SJSA1 (cell line): ENCODE measurements around the gene HSPH1. TPM values are rescaled to one million over a fixed set of nuclear protein-coding genes. Genes with fewer than 3 reads are reported as not detected.

Experiments
- DNase-seq, 2 experiments: peaks; one replicate each; pipeline ENCODE4 v3.0.0-alpha.2; 2015 to 2020; ENCODE audit warnings: low spot score in 2 of 2, low read depth in 1 of 2
- H3K27ac ChIP-seq: fragments of 250-450 bp; sonication (Bioruptor Pico); 2 replicates; pipeline ENCODE4 v1.5.1; 2020; ENCODE audit warnings: mild to moderate bottlenecking, moderate library complexity
- H3K27me3 ChIP-seq: fragments of 250-450 bp; sonication (Bioruptor Pico); replicated peaks from 2 replicates; pipeline ENCODE4 v1.5.1; 2020; ENCODE audit warnings: mild to moderate bottlenecking, moderate library complexity
- H3K36me3 ChIP-seq: fragments of 250-450 bp; sonication (Bioruptor Pico); 2 replicates; pipeline ENCODE4 v1.5.1; 2020; ENCODE audit warnings: mild to moderate bottlenecking
- H3K4me1 ChIP-seq: fragments of 250-450 bp; sonication (Bioruptor Pico); replicated peaks from 2 replicates; pipeline ENCODE4 v1.6.1; 2021; ENCODE audit warnings: mild to moderate bottlenecking
- H3K4me3 ChIP-seq: fragments of 250-450 bp; sonication (Bioruptor Pico); 2 replicates; pipeline ENCODE4 v1.5.1; 2020; ENCODE audit warnings: mild to moderate bottlenecking
- H3K9me3 ChIP-seq: fragments of 250-450 bp; sonication (Bioruptor Pico); replicated peaks from 2 replicates; pipeline ENCODE4 v1.5.1; 2020; ENCODE audit warnings: mild to moderate bottlenecking
- total RNA-seq: library from RNA; depleted of rRNA; stranded (reverse); fragments of >200 nt; shearing (Covaris generic); gene quantifications from 2 replicates; pipeline ENCODE4 v1.2.3, GENCODE V29; 2014

HSPH1 gene
- total RNA-seq, 1 experiment from 2014 or later: 90.3 TPM

DNA sequence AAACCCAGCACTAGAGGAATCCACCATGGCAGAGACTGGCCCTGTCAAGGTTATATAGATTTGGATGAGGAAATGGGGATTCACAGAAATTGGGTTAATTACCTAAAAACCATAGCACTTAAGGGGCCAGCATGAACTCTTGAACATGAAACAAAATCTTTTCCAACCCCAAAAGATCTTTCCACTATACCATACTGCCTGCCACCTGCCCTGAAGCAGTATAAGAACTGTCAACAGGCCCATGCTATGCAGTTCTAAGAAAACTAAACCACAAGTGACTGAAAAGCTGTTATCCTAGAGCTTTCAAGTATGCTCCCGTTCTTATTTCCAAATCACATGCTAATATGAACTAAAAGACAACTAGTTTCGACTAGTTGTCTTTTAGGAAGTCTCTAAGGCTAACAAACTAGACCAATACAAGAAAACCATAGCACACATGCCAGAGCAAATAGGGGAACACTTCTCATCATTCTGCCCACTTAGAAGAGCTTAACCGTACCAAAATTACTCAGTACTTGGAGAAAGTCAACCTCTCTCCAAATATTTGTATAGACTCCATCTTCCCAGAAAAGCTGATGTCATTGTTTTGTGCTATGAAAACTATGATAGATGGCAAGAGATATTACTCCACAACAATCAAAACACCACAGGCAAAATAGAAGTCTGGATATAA, 27.5 kb downstream of the HSPH1 start:
- H3K9me3 ChIP-seq: no peaks in the 10 kb centered on the region
- no peak overlapping the region for H3K27ac ChIP-seq
- DNase-seq: no peak
- no peaks in the 10 kb centered on the region for H3K27me3 ChIP-seq
- H3K4me1 ChIP-seq: no peaks in the 10 kb centered on the region
- H3K4me3 ChIP-seq: no peak overlapping the region
- peaks cover 38% of the 10 kb centered on the region for H3K36me3 ChIP-seq

DNA sequence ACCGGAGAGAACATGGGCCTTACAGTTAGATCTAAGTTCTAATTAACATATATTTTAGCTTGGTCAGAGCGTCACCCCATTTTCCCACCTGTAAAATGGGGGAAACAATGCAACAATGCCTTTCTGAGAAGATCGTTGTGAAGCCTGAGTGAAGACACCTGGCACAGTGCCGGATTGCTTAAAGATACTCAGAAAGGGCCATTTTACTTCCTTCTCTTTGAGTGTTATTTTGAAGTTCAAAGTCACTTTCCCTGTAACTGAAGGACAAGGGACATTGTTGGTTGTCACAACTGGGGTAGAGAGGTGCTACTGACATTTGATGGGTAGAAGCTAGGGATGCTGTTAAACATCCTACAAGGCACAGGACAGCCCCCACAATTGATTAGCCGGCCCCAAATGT, 28.1 kb downstream of the HSPH1 start:
- peaks cover 32% of the 10 kb centered on the region for H3K36me3 ChIP-seq
- DNase-seq: no peak
- no peaks in the 10 kb centered on the region for H3K4me1 ChIP-seq
- H3K27me3 ChIP-seq: no peaks in the 10 kb centered on the region
- no peak overlapping the region for H3K27ac ChIP-seq
- no peak overlapping the region for H3K4me3 ChIP-seq
- no peaks in the 10 kb centered on the region for H3K9me3 ChIP-seq

DNA sequence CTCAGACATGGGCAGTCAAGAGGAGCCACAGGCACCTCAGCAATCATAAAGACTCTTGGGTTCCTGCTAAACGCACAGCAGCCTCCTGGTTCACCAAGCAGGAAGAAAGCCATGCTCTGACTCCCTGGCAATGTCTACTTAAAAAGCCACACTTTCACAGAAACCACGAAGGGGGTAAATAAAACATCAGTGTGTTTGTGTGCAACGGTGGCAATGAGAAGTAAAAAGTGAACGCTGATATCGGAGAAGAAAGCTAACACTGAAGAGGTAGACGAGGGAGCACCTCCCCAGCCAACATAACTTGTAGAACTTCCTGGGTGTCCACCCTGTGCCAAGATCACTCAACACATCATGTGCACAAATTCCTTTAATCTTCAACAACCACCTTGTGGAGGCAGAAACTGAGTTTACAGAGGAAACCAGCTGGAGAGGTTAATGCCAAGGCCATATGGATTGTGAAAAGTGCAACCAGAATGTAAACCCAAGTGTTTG, 30.2 kb downstream of the HSPH1 start:
- H3K36me3 ChIP-seq: peaks cover 11% of the 10 kb centered on the region
- no peaks in the 10 kb centered on the region for H3K9me3 ChIP-seq
- no peak overlapping the region for H3K27ac ChIP-seq
- no peak for DNase-seq
- no peak overlapping the region for H3K4me3 ChIP-seq
- H3K27me3 ChIP-seq: no peaks in the 10 kb centered on the region
- no peaks in the 10 kb centered on the region for H3K4me1 ChIP-seq

DNA sequence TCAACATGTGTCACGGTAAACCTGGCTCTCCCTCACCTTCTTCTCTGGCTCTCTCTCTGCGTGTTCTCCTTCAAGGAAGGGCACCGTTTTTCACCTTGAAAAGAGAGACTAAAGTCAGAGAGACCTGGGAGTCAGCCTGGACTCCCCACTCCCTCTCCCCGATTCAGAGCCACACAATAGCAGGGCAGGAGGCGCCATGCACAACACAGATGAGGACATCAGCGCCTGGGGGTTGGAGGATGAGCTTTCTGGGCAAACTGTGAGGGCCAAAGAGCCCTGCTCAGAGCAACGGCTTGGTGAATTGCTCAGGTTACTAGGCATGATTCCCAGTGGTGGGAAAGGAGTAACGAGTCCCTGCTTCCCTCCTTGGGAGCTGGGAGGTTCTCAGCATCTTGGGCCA, 32.3 kb downstream of the HSPH1 start:
- Histone ChIP-seq H3K9me3 (no peaks in the 10 kb centered on the region), H3K27ac (no peak overlapping the region), H3K4me1 (no peaks in the 10 kb centered on the region), H3K36me3 (no peaks in the 10 kb centered on the region), H3K27me3 (no peaks in the 10 kb centered on the region), H3K4me3 (no peak overlapping the region)
- no peak for DNase-seq

DNA sequence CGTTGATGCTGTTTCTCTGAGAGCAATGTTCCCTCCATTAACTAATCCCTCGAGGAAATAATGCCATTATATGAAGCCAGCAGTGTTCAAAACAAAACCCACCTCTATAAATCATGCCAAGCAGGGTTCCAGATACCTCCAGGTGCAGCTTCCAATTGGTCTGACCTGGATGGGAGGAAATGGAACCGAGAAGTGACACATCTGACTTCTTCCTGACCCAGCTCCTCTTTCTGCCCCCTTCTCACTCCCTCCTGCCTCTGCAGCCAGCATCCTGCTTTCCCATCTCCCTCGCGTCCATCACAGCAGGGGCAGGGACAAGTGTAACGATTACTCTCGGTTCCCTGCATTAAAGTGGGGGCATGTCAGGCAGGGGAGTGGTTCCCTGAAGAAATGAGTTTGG, 37.5 kb downstream of the HSPH1 start:
- no peaks in the 10 kb centered on the region for H3K36me3 ChIP-seq
- no peaks in the 10 kb centered on the region for H3K9me3 ChIP-seq
- no peaks in the 10 kb centered on the region for H3K27me3 ChIP-seq
- H3K4me3 ChIP-seq: no peak overlapping the region
- no peak for DNase-seq
- H3K27ac ChIP-seq: no peak overlapping the region
- no peaks in the 10 kb centered on the region for H3K4me1 ChIP-seq

DNA sequence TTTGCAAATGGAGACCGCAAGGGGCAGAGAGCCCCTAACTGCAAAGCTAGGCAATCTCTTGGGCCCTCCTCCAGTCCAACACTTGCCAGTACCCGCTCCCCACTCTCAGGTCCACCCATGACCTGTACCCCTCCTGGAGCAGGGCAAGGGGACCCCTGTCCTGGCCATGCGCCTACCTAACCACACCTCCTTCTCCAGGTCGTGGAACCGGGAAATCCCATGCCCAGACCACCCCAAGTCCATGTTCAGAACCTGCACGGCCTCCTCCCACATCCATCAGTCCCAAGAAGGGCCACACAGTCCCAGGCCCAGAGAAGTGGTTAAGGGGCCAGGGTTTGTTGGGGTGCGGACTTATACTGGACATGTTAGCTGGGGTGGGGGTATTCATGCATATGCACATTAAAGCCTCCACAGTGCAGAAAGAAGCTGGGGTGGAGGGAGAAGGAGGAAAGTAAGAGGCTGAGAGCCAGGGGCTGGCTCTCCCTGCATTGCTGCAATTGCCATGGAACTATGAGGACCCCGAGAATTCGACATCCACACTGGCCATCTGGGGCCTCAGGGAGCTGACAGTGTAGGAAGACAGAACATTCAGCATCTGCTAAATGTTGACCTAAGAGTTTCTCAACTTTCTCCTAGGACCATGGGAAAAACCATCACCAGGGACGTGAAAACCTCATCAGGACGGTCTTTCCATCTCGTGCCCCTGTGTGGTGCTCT, 39.0 kb downstream of the HSPH1 start:
- Histone ChIP-seq H3K27me3 (peaks cover 3% of the 10 kb centered on the region; the same call in 1 of the 2 replicates), H3K4me1 (no peaks in the 10 kb centered on the region), H3K4me3 (no peak overlapping the region), H3K36me3 (no peaks in the 10 kb centered on the region), H3K27ac (no peak overlapping the region), H3K9me3 (no peaks in the 10 kb centered on the region)
- no peak for DNase-seq

DNA sequence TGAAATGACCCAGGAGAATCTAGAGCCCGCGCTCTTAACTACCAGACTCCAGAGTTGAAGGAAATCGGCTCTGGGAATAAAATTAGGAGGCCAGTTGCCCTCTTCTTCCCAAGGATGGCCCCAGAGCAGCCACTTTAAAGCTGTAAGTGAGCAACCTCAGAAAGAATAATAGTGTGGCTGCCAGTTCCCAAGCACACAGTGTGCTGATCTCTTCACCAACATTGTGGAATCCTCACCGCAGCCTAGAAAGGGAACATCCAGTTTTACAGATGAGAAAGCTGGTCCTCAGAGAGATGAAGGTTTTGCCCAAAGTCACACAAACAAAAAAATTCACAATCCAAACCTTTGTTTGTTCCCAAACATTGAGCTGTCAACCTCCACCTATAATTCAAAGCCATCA, 39.6 kb downstream of the HSPH1 start:
- H3K4me1 ChIP-seq: no peaks in the 10 kb centered on the region
- H3K9me3 ChIP-seq: no peaks in the 10 kb centered on the region
- no peak overlapping the region for H3K4me3 ChIP-seq
- no peaks in the 10 kb centered on the region for H3K36me3 ChIP-seq
- peaks cover 7% of the 10 kb centered on the region; the same call in 1 of the 2 replicates for H3K27me3 ChIP-seq
- H3K27ac ChIP-seq: no peak overlapping the region
- no peak for DNase-seq

DNA sequence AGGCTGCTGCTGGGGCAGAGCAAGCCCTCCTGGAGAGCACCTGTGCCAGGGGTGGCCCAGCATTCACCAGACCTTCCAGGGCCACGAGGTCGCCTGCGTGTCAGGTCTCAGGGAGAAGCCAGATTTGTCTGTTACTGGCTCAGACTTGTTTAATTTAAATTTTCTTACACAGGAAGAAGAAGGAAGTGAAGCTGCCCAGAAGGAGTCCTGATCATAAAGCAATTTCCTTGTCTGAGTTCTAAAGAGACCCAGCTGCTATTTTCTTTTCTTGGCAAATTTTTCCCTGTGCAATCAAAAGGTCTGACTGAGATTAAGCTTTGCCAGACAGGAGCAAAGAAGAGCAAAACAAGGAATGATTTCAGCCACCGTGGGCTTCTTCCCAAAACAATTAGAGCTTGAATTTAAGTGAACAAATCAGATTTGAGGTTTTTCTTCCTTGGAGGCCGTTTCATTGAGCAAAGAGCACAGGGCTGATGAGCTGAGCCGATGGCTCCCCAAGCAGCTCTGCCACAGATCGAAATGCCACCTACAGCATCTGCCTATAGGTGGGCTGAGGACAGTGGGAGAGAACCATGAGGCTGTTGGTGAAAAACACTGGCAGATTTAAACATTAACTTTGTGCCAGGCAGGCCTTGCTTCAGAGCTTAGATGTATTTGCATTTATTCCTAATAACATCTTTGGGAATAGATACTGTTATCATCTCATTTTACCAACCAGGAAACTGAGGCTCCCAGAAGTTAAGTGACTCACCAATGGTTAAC, 40.1 kb downstream of the HSPH1 start:
- H3K4me1 ChIP-seq: no peaks in the 10 kb centered on the region
- H3K27me3 ChIP-seq: peaks cover 7% of the 10 kb centered on the region; the same call in 1 of the 2 replicates
- no peaks in the 10 kb centered on the region for H3K36me3 ChIP-seq
- no peak overlapping the region for H3K27ac ChIP-seq
- no peak for DNase-seq
- no peak overlapping the region for H3K4me3 ChIP-seq
- H3K9me3 ChIP-seq: no peaks in the 10 kb centered on the region

DNA sequence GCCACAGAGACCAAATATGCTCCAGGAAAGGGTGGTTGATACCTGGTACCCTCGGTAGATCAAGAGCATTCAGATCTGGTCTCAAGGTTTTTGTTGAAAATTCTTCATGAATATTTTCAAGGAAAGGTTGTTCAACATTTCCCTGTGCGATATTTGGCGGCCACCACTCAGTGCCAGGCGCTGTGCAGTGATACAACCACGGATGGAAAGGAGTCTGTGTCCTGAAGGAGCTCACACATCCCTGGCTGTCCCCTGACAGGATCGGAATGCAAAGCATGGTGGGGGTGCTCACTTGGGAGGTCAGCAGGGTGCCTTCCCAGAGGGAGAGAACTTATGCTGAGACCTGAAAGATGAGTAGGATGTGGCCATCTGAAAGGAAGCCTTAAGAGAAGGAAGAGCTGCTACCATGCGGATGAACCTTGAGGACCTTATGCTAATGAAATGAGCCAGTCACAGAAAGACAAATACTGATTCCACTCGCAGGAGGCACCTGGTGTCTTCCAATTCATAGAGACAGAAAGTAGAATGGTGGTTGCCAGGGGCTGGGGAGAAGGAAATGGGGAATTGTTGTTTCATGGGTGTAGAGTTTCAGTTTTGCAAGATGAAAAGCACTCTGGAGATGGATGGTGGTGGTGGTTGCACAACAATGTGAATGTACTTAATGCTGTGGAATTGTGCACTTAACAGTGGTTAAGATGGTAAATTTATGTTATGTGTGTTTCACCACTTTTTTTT, 41.6 kb downstream of the HSPH1 start:
- Histone ChIP-seq H3K4me3 (no peak overlapping the region), H3K36me3 (no peaks in the 10 kb centered on the region), H3K4me1 (no peaks in the 10 kb centered on the region), H3K27ac (no peak overlapping the region), H3K9me3 (no peaks in the 10 kb centered on the region), H3K27me3 (peaks cover 10% of the 10 kb centered on the region; the same call in 1 of the 2 replicates)
- DNase-seq: no peak

DNA sequence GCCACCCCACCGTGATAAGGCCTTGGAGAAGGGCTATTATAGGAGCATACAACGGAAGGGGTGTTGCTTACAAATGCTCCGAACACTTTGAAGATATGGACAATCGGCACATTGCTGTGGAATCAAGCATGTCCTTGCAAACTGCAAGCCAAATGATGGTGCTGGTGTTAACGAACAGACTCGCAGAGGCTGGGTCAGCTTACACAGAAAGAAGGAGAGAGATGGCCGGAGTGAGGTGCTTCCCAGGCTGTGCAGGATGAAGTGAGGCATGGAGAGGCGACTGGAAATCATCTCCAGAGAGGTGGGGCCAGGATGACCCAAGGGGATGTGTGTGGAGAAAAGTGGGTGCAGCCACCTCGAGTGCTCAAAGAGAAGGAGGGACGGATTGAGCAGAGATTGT, 42.2 kb downstream of the HSPH1 start:
- H3K9me3 ChIP-seq: no peaks in the 10 kb centered on the region
- DNase-seq: no peak
- peaks cover 10% of the 10 kb centered on the region; the same call in 1 of the 2 replicates for H3K27me3 ChIP-seq
- no peaks in the 10 kb centered on the region for H3K36me3 ChIP-seq
- no peaks in the 10 kb centered on the region for H3K4me1 ChIP-seq
- no peak overlapping the region for H3K4me3 ChIP-seq
- no peak overlapping the region for H3K27ac ChIP-seq

DNA sequence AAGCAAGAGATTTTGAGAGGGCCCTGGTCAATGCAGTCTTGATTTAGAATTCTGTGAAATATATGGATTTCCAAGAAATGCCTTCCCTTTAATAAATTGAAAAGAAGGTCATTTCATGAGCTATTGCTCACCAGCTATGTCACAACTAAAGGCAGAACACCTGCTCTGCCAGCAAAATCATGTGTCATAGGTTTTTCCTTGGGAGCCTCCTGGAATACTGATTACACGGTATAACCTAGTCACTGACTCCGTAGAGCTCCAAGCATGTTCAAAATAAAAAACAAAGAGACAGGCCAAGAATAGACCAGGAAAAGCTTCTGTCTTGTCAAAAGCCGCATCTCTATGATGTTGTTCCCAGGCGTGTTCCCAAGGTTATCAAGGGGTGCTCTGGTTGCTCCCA, 45.5 kb downstream of the HSPH1 start:
- Histone ChIP-seq H3K4me1 (no peaks in the 10 kb centered on the region), H3K27me3 (peaks cover 13% of the 10 kb centered on the region; the same call in 1 of the 2 replicates), H3K27ac (no peak overlapping the region), H3K4me3 (no peak overlapping the region), H3K36me3 (no peaks in the 10 kb centered on the region), H3K9me3 (no peaks in the 10 kb centered on the region)
- no peak for DNase-seq

DNA sequence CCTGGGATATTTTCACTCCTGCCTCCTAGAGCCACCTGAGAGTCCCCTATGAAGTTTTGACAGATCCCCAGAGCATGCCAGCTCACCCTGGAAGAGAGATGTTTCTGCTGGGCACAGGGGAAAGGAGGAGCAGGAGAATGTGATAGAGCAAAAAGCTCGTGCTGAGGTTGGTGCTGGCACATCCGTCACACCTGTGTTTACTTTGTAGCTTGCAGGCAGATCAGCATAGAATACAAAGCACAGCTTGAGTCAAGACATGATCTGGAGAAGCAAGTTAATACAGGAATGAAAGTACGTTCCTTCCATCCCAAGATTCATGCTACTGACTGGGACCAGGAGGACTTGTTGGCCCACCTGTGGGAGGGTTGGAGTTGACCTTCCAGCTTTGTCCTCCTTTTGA, 46.1 kb downstream of the HSPH1 start:
- H3K4me3 ChIP-seq: no peak overlapping the region
- no peaks in the 10 kb centered on the region for H3K36me3 ChIP-seq
- DNase-seq: no peak
- no peaks in the 10 kb centered on the region for H3K9me3 ChIP-seq
- no peak overlapping the region for H3K27ac ChIP-seq
- peaks cover 13% of the 10 kb centered on the region; the same call in 1 of the 2 replicates for H3K27me3 ChIP-seq
- no peaks in the 10 kb centered on the region for H3K4me1 ChIP-seq

DNA sequence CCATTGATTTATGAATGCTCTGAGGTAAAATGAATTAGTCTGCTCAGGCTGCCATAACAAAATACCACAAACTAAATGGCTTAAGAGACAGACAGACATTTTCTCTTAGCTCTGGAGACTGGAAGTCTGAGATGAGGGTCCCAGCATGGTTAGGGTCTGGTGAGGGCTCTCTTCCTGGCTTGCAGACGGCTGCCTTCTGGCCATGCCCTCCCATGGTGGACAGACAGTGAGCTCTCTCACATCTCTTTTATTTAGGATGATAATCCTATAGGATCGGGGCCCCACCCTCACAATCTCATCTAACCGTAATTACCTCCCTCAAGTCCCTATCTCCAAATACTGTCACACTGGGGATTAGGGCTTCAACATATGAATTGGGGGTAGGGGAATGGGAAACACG, 47.1 kb downstream of the HSPH1 start:
- Histone ChIP-seq H3K9me3 (no peaks in the 10 kb centered on the region), H3K36me3 (no peaks in the 10 kb centered on the region), H3K27ac (no peak overlapping the region), H3K4me1 (no peaks in the 10 kb centered on the region), H3K4me3 (no peak overlapping the region), H3K27me3 (peaks cover 13% of the 10 kb centered on the region; the same call in 1 of the 2 replicates)
- DNase-seq: no peak
